IMR-90 (cell line): ENCODE results near the gene STAT1. TPM values are rescaled to one million over a fixed set of nuclear protein-coding genes. Genes with fewer than 3 reads are reported as not detected.
A peak's percentile ranks its signal among the peaks of the same experiment; 100 is the strongest.

Experiments
- ATAC-seq: fragments of 200-7000 bp; cut with Tn5 transposase; 2 replicates; pipeline ENCODE4 v1.9.1; 2020; ENCODE audit warnings: low read depth, mild to moderate bottlenecking, moderate library complexity
- BruUV-seq: library from RNA; stranded (reverse); fragments of 400-500 nt; replicated peaks from 2 replicates; lab custom pipeline; 2021; lab: Mats Ljungman, UMichigan
- CTCF ChIA-PET: fragments of 300-600 bp; formaldehyde crosslinking; extraction: SDS; loops from one replicate; lab custom pipeline; 2021; ENCODE audit warnings: antibody characterized with exemption; lab: Yijun Ruan, JAX
- POLR2A ChIA-PET: fragments of 300-600 bp; sonication (Branson Sonifier 250); formaldehyde crosslinking; loops from one replicate; lab custom pipeline; 2022; ENCODE audit warnings: antibody characterized with exemption; ENCODE audit not compliant: unreplicated experiment; lab: Charles Lee
- DNase-seq: peaks from one replicate; pipeline ENCODE4 v3.0.0; 2013
- H2AFZ ChIP-seq: replicated peaks from 2 replicates; pipeline ENCODE3; 2013; ENCODE audit warnings: low read length, mild to moderate bottlenecking; ENCODE audit not compliant: poor library complexity
- H2AK5ac ChIP-seq: 2 replicates; pipeline ENCODE4 v1.6.1; 2013; ENCODE audit warnings: low read depth, low read length, inconsistent platforms
- H2AK9ac ChIP-seq: replicated peaks from 2 replicates; pipeline ENCODE3; 2013; ENCODE audit warnings: mild to moderate bottlenecking, low read depth, low read length, moderate library complexity; ENCODE audit not compliant: poor library complexity
- H2BK120ac ChIP-seq: 2 replicates; pipeline ENCODE4 v1.6.1; 2013; ENCODE audit warnings: low read depth, low read length, inconsistent platforms
- H2BK15ac ChIP-seq: 3 replicates; pipeline ENCODE4 v1.6.1; 2013; ENCODE audit warnings: low read depth, low read length, inconsistent platforms
- H2BK20ac ChIP-seq: 2 replicates; pipeline ENCODE4 v1.6.1; 2013; ENCODE audit warnings: low read depth, mild to moderate bottlenecking, inconsistent platforms, low read length, moderate library complexity
- H2BK5ac ChIP-seq: 2 replicates; pipeline ENCODE4 v1.6.1; 2013; ENCODE audit warnings: mild to moderate bottlenecking, low read depth, low read length, inconsistent platforms; ENCODE audit not compliant: poor library complexity, severe bottlenecking
- H3K14ac ChIP-seq: replicated peaks from 2 replicates; pipeline ENCODE4 v1.6.1; 2013; ENCODE audit warnings: low read depth, low read length, inconsistent platforms
- H3K18ac ChIP-seq: 2 replicates; pipeline ENCODE4 v1.6.1; 2013; ENCODE audit warnings: low read depth, low read length, control low read depth
- H3K23ac ChIP-seq: 2 replicates; pipeline ENCODE4 v1.6.1; 2013; ENCODE audit warnings: low read depth, low read length, inconsistent platforms
- H3K27ac ChIP-seq: 2 replicates; pipeline ENCODE4 v1.5.1; 2013; ENCODE audit warnings: mild to moderate bottlenecking, control low read depth, low read length; ENCODE audit not compliant: insufficient read depth
- H3K27me3 ChIP-seq: 2 replicates; pipeline ENCODE4 v1.6.1; 2013; ENCODE audit warnings: low read length; ENCODE audit not compliant: control insufficient read depth, insufficient read depth
- H3K36me3 ChIP-seq: 2 replicates; pipeline ENCODE4 v1.6.1; 2013; ENCODE audit warnings: low read length, mixed read lengths; ENCODE audit not compliant: control insufficient read depth, insufficient read depth
- H3K4ac ChIP-seq: 2 replicates; pipeline ENCODE4 v1.6.1; 2013; ENCODE audit warnings: low read depth, low read length, inconsistent platforms
- H3K4me1 ChIP-seq: 2 replicates; pipeline ENCODE4 v1.6.1; 2013; ENCODE audit warnings: low read length, mixed read lengths; ENCODE audit not compliant: control insufficient read depth, insufficient read depth
- H3K4me2 ChIP-seq: 2 replicates; pipeline ENCODE4 v1.6.1; 2013; ENCODE audit warnings: low read depth, mild to moderate bottlenecking, control low read depth, low read length, moderate library complexity
- H3K4me3 ChIP-seq: 2 replicates; pipeline ENCODE4 v1.5.1; 2013; ENCODE audit warnings: low read depth, mild to moderate bottlenecking, control low read depth, low read length, moderate library complexity; ENCODE audit not compliant: insufficient read depth
- H3K56ac ChIP-seq: 2 replicates; pipeline ENCODE4 v1.6.1; 2013; ENCODE audit warnings: low read length, inconsistent platforms; ENCODE audit not compliant: insufficient read depth; ENCODE audit errors: extremely low read depth
- H3K79me1 ChIP-seq, 2 experiments: 2 replicates each; pipeline ENCODE4 v1.6.1; 2013; ENCODE audit warnings: low read length in 2 of 2, inconsistent platforms in 1 of 2, low read depth in 1 of 2
- H3K9ac ChIP-seq: 2 replicates; pipeline ENCODE4 v1.6.1; 2013; ENCODE audit warnings: low read depth, low read length, control low read depth
- H3K9me1 ChIP-seq: 2 replicates; pipeline ENCODE4 v1.6.1; 2013; ENCODE audit warnings: low read length, inconsistent platforms; ENCODE audit not compliant: insufficient read depth
- H3K9me3 ChIP-seq: 2 replicates; pipeline ENCODE4 v1.6.1; 2013; ENCODE audit warnings: low read length; ENCODE audit not compliant: control insufficient read depth, insufficient read depth
- H4K20me1 ChIP-seq: 2 replicates; pipeline ENCODE4 v1.6.1; 2013; ENCODE audit warnings: low read length, inconsistent platforms; ENCODE audit not compliant: insufficient read depth
- H4K5ac ChIP-seq: 2 replicates; pipeline ENCODE4 v1.6.1; 2013; ENCODE audit warnings: mild to moderate bottlenecking, low read depth, low read length, control low read depth
- H4K8ac ChIP-seq, 2 experiments: 2 replicates each; pipeline ENCODE4 v1.6.1; 2013; ENCODE audit warnings: low read depth in 2 of 2, low read length in 2 of 2, control low read depth in 1 of 2, inconsistent platforms in 1 of 2
- H4K91ac ChIP-seq: 2 replicates; pipeline ENCODE4 v1.6.1; 2013; ENCODE audit warnings: low read depth, low read length, inconsistent platforms; ENCODE audit not compliant: insufficient read depth
- BHLHE40 ChIP-seq: fragments of 150-350 bp; IDR thresholded peaks from 2 replicates; pipeline ENCODE4 v1.6.1; 2016; ENCODE audit warnings: mild to moderate bottlenecking, low read depth, low read length
- CEBPB ChIP-seq: IDR thresholded peaks from 2 replicates; pipeline ENCODE4 v1.6.1; 2012; ENCODE audit warnings: low read depth, low read length, improper control_type of control experiment
- ELK1 ChIP-seq: fragments of 150-350 bp; IDR thresholded peaks from 2 replicates; pipeline ENCODE4 v1.6.1; 2016; ENCODE audit warnings: low read depth, mild to moderate bottlenecking, low read length, moderate library complexity, borderline replicate concordance
- MAFK ChIP-seq: IDR thresholded peaks from 2 replicates; pipeline ENCODE4 v1.6.1; 2012; ENCODE audit warnings: low read depth, low read length, improper control_type of control experiment
- MAZ ChIP-seq: IDR thresholded peaks from 2 replicates; pipeline ENCODE4 v1.6.1; 2012; ENCODE audit warnings: low read depth, mild to moderate bottlenecking, low read length, improper control_type of control experiment, moderate library complexity, borderline replicate concordance
- MXI1 ChIP-seq: IDR thresholded peaks from 2 replicates; pipeline ENCODE4 v1.6.1; 2012; ENCODE audit warnings: low read depth, mild to moderate bottlenecking, low read length, moderate library complexity, borderline replicate concordance
- POLR2A ChIP-seq: IDR thresholded peaks from 2 replicates; pipeline ENCODE4 v1.6.1; 2012; ENCODE audit warnings: mild to moderate bottlenecking, low read depth, low read length
- RAD21 ChIP-seq: IDR thresholded peaks from 2 replicates; pipeline ENCODE4 v1.6.1; 2012; ENCODE audit warnings: low read length, improper control_type of control experiment
- RCOR1 ChIP-seq: IDR thresholded peaks from 2 replicates; pipeline ENCODE4 v1.6.1; 2012; ENCODE audit warnings: mild to moderate bottlenecking, low read length, improper control_type of control experiment; ENCODE audit not compliant: insufficient replicate concordance
- RFX5 ChIP-seq: IDR thresholded peaks from 2 replicates; pipeline ENCODE4 v1.8.0; 2012; ENCODE audit warnings: low read depth, mild to moderate bottlenecking, low read length, moderate library complexity
- SMC3 ChIP-seq: fragments of 150-350 bp; IDR thresholded peaks from 2 replicates; pipeline ENCODE4 v1.6.1; 2016; ENCODE audit warnings: low read depth, mild to moderate bottlenecking, antibody characterized with exemption, low read length, moderate library complexity
- USF2 ChIP-seq: fragments of 150-350 bp; IDR thresholded peaks from 2 replicates; pipeline ENCODE4 v1.6.1; 2017; ENCODE audit warnings: mild to moderate bottlenecking, antibody characterized with exemption, low read length, low read depth
- WGBS, 2 experiments: methylation state at CpG; one replicate each; pipeline versions ENCODE4 v1.1.5 to v1.1.7; 2013; ENCODE audit warnings: missing lambda C conversion rate in 2 of 2; ENCODE audit not compliant: insufficient read length in 1 of 2; ENCODE audit errors: extremely low coverage in 2 of 2; 5-methylcytosine and 5-hydroxymethylcytosine counted together
- dilution Hi-C: fragments of 300-500 bp; cut with HindIII; formaldehyde crosslinking; loops from one replicate; pipeline ENCODE4 v1.14.3; 2018; ENCODE audit warnings: low sequenced_read_pairs; ENCODE audit not compliant: unreplicated experiment
- in situ Hi-C: fragments of 300-500 bp; cut with MboI; formaldehyde crosslinking; loops from 3 replicates; pipeline ENCODE4 v1.14.3; 2019; ENCODE audit warnings: low sequenced_read_pairs, inconsistent platforms, mixed read lengths
- intact Hi-C: fragments of 100-400 bp; cut with micrococcal nuclease; formaldehyde crosslinking; loops from 2 replicates; pipeline ENCODE4 v1.10.0; 2022
- polyA plus RNA-seq, 3 experiments: library from polyadenylated mRNA; depleted of rRNA; stranded (reverse); fragments of >200 nt; gene quantifications; 2 replicates each; pipeline ENCODE4 v1.2.3, GENCODE V29; 2012; ENCODE audit warnings: low replicate concordance in 1 of 3
- total RNA-seq: library from RNA; depleted of rRNA; stranded (reverse); fragments of >200 nt; gene quantifications from 2 replicates; pipeline ENCODE4 v1.2.3, GENCODE V29; 2012

STAT1 gene
- total and polyA plus RNA-seq, 2 of the 4 experiments (the other 2 are of a cell fraction) = 43.2 to 67.9 TPM

GRCh38 chr2:191041418-191042161 is 27.6 kb upstream of the STAT1 start:
- CTCF ChIA-PET = no interaction called here
- no peak for TF ChIP-seq MAZ
- no peak for TF ChIP-seq RFX5
- no peak for TF ChIP-seq RAD21
- TF ChIP-seq USF2 = no peak
- no peak for TF ChIP-seq MAFK
- TF ChIP-seq SMC3 = no peak
- TF ChIP-seq BHLHE40 = no peak
- TF ChIP-seq POLR2A = no peak
- TF ChIP-seq ELK1 = no peak
- TF ChIP-seq CEBPB = no peak
- no peak for TF ChIP-seq RCOR1
- TF ChIP-seq MXI1 = no peak
- Histone ChIP-seq H3K14ac (peak overlapping the region; percentile 5; the same call in 1 of the 2 replicates), H2AFZ (peak overlapping the region; percentile 53), H3K4me2 (no peak overlapping the region), H4K91ac (no peak overlapping the region), H2AK9ac (no peak overlapping the region), H3K27me3 (no peaks in the 10 kb centered on the region), H3K9ac (no peak overlapping the region), H3K4me3 (no peak overlapping the region), H3K56ac (no peak overlapping the region), H3K18ac (no peak overlapping the region), H3K36me3 (no peaks in the 10 kb centered on the region), H3K9me1 (peaks cover 13% of the 10 kb centered on the region), H2BK15ac (peak overlapping the region; percentile 79; the same call in 2 of the 3 replicates), H2BK120ac (peak overlapping the region; percentile 13), H2BK20ac (peak overlapping the region; percentile 57; the same call in 1 of the 2 replicates), H2BK5ac (peak overlapping the region; percentile 5), H2AK5ac (peak overlapping the region; percentile 47), H3K9me3 (peaks cover 3% of the 10 kb centered on the region), H3K27ac (no peak overlapping the region), H3K79me1 (no peaks in the 10 kb centered on the region), H4K8ac (peak overlapping the region in 1 of 2 experiments; percentile 1; a peak in 1 of 4 replicates), H4K20me1 (no peaks in the 10 kb centered on the region), H4K5ac (no peak overlapping the region), H3K23ac (0 out of 2 replicates have a peak overlapping the region, but pooled peaks have one; percentile 6), H3K4me1 (peaks cover 19% of the 10 kb centered on the region), H3K4ac (peak overlapping the region; percentile 55)
- POLR2A ChIA-PET = no interaction called here
- intact Hi-C loops (no loop called here), dilution Hi-C loops (no loop called here), in situ Hi-C loops (no loop called here)
- DNase-seq = no peak
- ATAC-seq = peak; percentile 24
- WGBS, 2 experiments = no CpG with 5 or more reads among the region's 3 CpGs
- no TSS peak for BruUV-seq
